HS-5 (cell line): ENCODE data around the gene GRK5.

Source experiments
- DNase-seq: peaks from one replicate; pipeline ENCODE4 v3.0.0-alpha.2; 2012; ENCODE audit warnings: low read depth

Gene GRK5

GRCh38 chr10:119341459-119342301 is 134.3 kb downstream of the GRK5 start:
- DNase-seq, result no peak

DNA sequence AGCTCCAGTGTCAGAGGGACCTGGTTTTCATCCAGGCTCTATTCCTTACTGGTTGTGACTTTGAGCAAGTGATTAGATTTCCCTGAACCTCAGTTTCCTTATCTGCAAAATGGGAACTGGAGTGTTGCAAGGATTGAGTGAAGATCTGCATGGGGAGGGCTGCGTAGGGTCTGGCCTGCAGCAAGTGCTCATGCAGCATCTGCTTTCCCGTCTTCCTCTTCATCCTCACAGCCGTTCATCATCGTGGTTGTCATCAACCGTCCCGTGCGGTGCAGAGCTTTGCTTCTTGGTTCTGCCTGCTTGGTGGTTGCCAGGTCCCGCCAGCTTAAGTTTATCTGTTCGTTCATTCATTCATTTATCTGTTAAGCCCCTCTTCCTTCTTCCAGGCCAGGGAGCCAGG is 135.0 kb downstream of the GRK5 start:
- DNase-seq, result no peak

DNA sequence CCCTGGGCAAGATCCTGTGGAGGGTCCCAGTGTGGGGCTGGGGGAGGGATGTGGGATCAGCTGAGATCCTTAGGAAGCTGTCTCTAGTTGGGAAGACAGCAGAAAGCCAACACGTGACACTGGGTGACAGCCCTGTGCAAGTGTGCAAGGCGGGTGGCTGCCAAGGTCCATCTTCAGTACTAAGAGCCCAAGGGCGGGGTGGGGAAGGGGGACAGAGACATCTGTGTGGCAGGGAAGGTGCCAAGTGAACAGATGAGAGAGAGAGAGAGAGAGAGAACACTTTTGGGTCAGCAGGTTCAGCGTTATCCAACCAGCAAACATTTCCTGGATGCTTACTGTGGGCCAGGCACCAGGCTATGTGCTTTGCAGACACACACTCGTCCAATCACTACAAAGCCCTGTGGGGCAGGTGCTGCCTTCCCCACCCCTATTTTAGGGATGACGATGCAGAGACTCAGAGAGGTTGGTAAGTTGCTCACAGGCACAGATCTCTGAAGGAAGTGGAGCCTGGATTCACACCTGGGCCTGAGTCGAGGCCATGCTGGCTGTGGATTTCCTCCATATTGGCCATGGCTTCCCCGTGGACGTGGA is 135.7 kb downstream of the GRK5 start:
- DNase-seq, result no peak

DNA sequence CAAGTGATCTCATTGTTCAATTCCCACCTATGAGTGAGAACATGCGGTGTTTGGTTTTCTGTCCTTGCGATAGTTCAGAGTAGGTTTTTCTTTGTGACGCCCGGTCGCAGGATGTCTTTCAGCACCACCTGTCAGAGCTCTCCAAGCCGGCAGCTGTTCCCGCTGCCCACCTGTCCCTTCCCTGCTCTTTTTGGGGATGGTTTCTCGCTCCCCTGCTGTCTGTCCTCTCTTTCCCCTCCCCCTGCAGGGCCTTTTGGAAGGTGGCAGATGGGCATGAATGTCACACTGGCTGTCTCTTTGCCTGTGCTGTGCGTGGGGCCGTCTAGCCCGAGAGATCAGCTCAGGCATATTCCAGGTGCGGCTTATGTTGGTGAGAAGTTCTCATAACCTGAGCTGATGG is 137.0 kb downstream of the GRK5 start:
- no peak for DNase-seq

DNA sequence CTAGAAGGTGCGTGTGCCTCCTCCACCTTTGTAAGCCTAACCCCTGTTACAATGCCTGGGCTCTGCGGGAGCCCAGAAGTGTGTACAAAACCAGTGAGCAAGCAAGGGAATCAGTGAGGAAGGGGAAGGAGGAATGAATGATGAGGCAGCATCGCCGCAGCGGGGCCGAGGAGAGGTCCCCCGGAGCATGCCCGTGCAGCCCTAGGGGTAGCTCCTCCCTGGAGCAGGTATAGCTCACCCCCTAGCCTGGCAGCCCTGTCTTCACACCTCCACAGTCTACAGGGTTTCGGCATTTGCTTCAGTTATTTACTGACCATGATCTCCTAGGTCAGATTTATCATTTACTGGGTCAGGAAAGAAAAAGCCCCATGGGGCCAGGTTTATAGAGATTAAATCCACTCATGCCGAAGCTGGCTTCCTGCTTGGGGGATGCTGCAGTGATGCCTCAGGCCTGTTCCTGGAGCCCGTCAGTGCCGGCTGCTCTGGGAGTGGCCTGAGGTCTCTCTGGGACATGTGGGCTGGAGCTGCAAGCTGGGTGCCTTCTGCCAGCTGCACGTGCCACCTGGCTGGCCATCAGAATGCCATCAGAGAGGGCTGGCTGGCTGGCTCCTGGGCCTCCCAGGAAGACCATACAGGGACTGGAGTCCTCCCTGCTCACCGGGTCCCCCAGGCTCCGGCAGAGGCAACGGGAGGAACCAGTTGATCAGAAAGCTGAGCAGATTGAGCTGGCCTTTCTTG is 138.9 kb downstream of the GRK5 start:
- DNase-seq, result no peak

GRCh38 chr10:119347181-119347974 is 140.0 kb downstream of the GRK5 start:
- DNase-seq, result no peak

- no peak for DNase-seq
Measured at GRCh38 chr10:119348106-119348505, 140.7 kb downstream of the GRK5 start.

GRCh38 chr10:119348516-119349240 is 141.3 kb downstream of the GRK5 start:
- no peak for DNase-seq

DNA sequence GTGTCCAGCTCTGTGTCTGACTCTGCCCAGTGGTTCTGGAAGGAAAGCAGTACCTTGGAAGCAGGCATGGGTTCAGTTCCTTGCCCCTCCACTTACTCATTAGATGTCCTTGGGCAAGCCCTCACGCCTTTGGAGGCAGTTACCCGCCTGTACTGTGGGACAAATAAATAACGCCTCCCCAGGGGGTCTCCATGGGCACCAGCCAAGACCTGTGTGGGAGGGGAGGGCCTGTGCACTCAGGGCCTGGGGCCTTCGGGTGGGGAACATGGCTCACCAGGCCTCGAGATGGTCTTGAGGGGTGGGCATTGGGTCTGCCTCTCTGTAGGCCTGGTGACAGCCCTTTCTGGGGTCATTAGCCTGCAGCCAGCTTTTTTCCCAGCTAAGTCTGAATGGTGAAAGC is 142.0 kb downstream of the GRK5 start:
- DNase-seq, result no peak

- DNase-seq, result no peak
Measured at GRCh38 chr10:119349937-119350501, 142.6 kb downstream of the GRK5 start.

DNA sequence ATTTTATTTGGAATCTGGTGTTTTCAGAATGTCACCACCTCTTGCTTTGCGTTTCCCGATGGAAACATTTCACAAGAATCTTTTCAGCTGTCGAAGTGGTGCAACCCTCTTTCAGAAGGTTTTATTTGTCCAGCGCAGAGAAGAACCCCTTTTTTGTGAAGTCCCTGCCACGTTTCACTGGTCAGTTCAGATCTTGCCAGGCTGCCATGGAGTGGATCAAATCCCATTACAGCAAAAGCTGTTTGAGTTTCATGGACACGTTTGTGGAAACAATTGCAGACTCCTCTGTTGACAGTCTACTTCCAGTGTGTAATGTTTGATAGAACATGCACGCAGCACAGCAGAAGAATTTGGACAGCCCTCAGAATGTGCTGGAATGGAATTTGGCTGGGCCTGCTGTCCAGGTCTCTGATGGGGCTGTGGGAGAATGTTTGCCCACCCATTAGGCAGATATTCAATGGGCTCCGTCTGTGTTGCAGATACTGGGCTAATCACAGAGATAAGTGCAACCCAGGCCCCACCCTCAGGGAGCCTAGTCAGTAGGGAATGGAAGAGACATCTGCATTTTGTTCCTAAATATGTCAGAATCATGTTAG is 143.2 kb downstream of the GRK5 start:
- DNase-seq, result no peak

DNA sequence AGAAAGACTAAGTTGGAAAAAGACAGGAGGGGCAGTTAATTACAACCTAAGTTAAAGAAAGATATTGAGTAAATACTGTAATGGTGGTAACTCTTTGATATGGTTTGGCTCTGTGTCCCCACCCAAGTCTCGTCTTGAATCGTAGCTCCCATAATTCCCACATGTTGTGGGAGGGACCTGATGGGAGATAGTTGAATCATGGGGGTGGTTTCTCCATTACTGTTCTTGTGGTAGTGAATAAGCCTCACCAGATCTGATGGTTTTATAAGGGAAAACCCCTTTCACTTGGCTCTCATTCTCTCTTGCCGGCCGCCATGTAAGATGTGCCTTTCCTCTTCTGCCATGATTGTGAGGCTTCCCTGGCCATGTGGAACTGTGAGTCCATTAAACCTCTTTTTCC is 143.8 kb downstream of the GRK5 start:
- no peak for DNase-seq

DNA sequence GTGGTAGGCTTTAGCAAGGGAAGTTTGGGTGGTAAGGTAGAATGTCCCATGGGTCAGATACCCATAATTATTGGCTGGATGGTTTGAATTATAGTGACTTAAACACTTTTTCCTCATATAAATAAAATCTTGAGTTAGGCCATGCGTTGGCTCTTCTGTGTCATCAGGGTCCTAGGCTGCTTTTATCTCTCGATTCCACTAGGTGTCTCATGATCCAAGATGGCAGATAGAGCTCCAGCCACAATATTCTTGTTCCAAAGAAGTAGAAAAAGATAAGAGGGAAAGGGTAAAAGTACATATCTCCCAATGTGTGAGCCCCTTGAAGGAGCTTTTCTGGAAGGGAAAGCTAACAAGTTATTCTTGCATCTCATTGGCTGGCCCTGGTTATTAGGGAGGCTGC is 144.7 kb downstream of the GRK5 start:
- no peak for DNase-seq

- DNase-seq, result no peak
Measured at GRCh38 chr10:119352807-119353206, 145.4 kb downstream of the GRK5 start.

DNA sequence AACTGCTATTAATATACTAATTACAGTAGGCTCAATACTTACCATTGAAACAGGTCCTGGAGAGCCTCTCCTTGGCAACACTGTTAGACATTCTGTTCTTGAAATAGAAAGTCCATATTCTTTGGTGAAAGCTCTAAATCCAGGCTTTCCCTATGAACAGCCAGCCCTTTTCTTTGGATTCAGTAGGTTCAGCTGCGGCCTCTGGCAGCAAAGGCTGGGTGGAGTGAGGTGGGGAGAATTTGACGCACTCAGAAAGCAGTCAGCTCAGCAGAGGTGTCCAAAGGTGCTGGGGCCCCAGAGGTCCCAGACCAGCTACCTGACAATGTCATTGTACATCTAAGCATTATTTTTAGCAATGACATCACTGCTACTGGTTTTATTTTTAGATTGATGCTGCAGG is 146.1 kb downstream of the GRK5 start:
- DNase-seq, result no peak

- DNase-seq, result no peak
Measured at GRCh38 chr10:119355930-119356329, 148.6 kb downstream of the GRK5 start.

GRCh38 chr10:119357412-119358151 is 150.2 kb downstream of the GRK5 start:
- no peak for DNase-seq

DNA sequence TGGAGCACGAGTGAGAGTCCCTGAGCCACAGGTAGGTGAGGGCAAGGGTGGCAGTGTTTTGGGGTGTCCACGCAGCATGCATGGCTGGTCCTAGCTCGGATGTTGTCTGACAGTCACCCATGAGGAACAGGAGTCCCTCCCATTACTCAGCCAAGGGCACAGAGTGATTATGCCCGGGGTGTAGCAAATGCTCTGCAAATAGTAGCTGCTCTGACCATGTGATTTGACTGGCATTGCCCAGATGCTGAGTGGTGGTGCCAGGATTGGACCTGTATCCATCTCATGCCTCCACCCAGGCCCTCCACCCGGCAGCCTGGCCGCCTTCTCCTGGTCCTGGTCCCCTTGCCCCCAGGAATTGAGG is 150.8 kb downstream of the GRK5 start:
- no peak for DNase-seq

DNA sequence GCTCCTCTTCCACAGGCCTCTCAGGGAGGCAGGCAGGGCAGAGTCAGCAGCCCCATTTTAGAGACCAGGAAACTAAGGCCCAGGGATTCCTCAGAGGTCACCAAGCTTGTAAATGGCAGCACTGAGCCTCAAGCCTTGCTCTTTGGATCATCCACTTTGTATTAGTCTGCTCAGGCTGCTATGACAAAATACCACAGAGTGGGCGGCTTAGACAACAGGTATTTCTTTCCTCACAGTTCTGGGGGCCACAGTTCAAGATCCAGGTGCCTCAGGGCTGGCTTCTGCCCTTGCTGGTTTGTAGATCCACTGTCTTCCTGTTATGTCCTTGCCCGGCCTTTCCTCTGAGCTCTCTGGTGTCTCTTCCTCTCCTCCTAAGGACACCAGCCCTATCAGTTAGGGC is 151.2 kb downstream of the GRK5 start:
- no peak for DNase-seq

GRCh38 chr10:119359025-119359424 is 151.7 kb downstream of the GRK5 start:
- DNase-seq, result no peak
